C1 segment of cervical spinal cord (tissue), 14 donors: ENCODE data around the gene SLC17A9.

Source experiments
- DNase-seq, 14 donors: peaks; one replicate each; lab custom pipeline; 2025; lab: John Stamatoyannopoulos, UW

SLC17A9 gene

GRCh38 chr20:62938105-62938888 lies 14.2 kb upstream of the SLC17A9 start, which contains the start of gene GID8:
TSS of gene GID8 (plus strand) at chr20:62938147. CDS start at chr20:62941503, 3,356 bp downstream.
- DNase-seq: peak in 7 of 14 donors; percentile 34 to 78 (median 52)

- no peak for DNase-seq
Observed at GRCh38 chr20:62940875-62941274, 11.6 kb upstream of the SLC17A9 start.

- no peak for DNase-seq
Observed at GRCh38 chr20:62941792-62942191, 10.7 kb upstream of the SLC17A9 start.

- no peak for DNase-seq
Observed at GRCh38 chr20:62942456-62942855, 10.1 kb upstream of the SLC17A9 start.

- DNase-seq: no peak
Observed at GRCh38 chr20:62943396-62943795, 9.1 kb upstream of the SLC17A9 start.

GRCh38 chr20:62944184-62944583 lies 8.3 kb upstream of the SLC17A9 start:
- DNase-seq: no peak

- DNase-seq: no peak
Observed at GRCh38 chr20:62944746-62945145, 7.8 kb upstream of the SLC17A9 start.

GRCh38 chr20:62945771-62946339 lies 6.7 kb upstream of the SLC17A9 start:
- no peak for DNase-seq

- DNase-seq: no peak
Observed at GRCh38 chr20:62946918-62947317, 5.6 kb upstream of the SLC17A9 start.

GRCh38 chr20:62947532-62948300 lies 4.8 kb upstream of the SLC17A9 start:
- DNase-seq: no peak

- DNase-seq: no peak
Observed at GRCh38 chr20:62949153-62949821, 3.2 kb upstream of the SLC17A9 start.

GRCh38 chr20:62949962-62950361 lies 2.5 kb upstream of the SLC17A9 start:
- DNase-seq: no peak

- no peak for DNase-seq
Observed at GRCh38 chr20:62950741-62951140, 1.8 kb upstream of the SLC17A9 start.

- no peak for DNase-seq
Observed at GRCh38 chr20:62951143-62951895, 1.2 kb upstream of the SLC17A9 start.

- DNase-seq: no peak
Observed at GRCh38 chr20:62951896-62952372, 575 bp upstream of the SLC17A9 start.

GRCh38 chr20:62952968-62953838 lies 694 bp downstream of the SLC17A9 start:
- DNase-seq: no peak

GRCh38 chr20:62953839-62954703 lies 1.6 kb downstream of the SLC17A9 start:
- peak in 11 of 14 donors; percentile 11 to 73 (median 48) for DNase-seq

- DNase-seq: no peak
Observed at GRCh38 chr20:62955519-62956386, 3.2 kb downstream of the SLC17A9 start.
